SH-SY5Y (cell line): ENCODE results near the gene PPP1R9B.
A peak's percentile ranks its signal among the peaks of the same experiment; 100 is the strongest.

Experiments used
- GATA2 ChIP-seq: IDR thresholded peaks from 2 replicates; pipeline ENCODE4 v1.6.1; 2011; ENCODE audit warnings: mild to moderate bottlenecking, low read depth, low read length
- GATA3 ChIP-seq: IDR thresholded peaks from 2 replicates; pipeline ENCODE4 v1.6.1; 2011; ENCODE audit warnings: low read depth, mild to moderate bottlenecking, low read length, moderate library complexity

The PPP1R9B gene

GRCh38 chr17:50148226-50149090, 2.0 kb downstream of the PPP1R9B start:
- TF ChIP-seq GATA3 (no peak), GATA2 (no peak)

- TF ChIP-seq GATA3 (no peak), GATA2 (no peak)
Observed at GRCh38 chr17:50147841-50148225, 2.6 kb downstream of the PPP1R9B start.

- TF ChIP-seq GATA3 (no peak), GATA2 (no peak)
Observed at GRCh38 chr17:50146927-50147665, 3.4 kb downstream of the PPP1R9B start.

GRCh38 chr17:50146230-50146926, 4.1 kb downstream of the PPP1R9B start:
- TF ChIP-seq GATA3 (no peak), GATA2 (no peak)

DNA sequence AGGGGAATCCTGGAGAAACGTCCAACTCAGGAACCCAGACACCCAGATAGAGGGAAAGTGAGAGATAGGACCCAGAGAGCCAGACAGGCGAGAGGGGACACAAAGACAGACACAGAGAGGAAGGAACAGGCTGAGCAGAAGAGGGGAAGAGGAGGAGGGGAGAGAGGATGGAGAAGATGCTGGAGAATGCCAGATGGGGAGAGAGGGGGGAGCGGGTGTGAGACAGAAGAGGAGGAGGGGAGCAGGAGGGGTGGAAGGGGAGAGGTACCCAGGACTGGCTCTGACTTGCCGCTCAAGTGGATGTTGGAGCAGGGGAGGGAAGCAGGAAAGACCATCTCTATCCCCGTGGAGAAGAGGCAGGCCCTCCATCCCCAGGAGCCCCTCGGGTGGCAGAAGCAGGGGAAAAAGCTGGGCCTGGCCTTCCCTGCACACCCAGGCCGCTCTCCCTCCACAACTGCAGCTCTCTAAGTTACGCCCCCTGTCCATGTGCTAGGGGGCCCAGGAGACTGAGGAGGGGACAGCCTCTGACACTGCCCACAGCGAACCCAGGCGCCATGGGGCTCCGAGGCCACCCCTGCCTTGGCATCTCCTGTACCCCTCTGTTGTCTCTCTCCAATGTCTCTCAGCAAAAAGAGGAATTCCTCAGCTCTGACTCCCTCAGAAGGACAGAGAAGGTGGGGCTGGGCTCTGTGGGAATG, 4.8 kb downstream of the PPP1R9B start:
- TF ChIP-seq GATA2 (no peak), GATA3 (no peak)

DNA sequence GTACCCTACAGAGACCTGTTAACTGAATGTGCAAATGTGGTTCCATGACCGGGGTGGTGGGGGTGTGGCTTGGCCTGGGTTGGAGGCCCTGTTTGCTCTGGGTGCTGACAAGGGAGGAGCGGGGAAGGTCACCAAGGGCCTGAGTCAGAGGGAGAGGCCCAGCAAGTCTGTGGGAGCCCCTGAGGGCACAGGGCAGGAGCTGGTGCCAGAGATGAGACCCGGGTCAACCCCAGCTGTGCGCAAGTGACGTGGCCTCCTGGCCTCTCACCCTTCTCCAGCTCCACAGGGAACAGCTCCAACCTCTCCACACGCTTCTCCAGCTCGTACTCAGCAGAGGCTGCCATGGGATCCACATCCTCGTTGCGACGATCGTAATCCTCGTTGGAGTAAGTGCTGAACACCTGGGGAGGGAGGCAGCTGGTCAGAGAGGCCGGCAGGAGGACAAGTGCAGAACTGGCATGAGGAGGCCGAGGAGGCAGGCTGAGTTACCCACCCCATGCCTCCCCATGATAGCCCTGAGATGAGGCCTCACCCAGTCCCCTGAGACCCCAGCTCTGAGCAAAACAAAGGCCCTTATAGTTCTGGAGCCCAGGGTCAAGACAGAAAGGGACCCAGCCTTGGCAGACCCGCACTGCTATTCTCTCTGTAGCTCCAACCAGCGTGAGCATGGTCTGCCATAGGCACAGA, 5.5 kb downstream of the PPP1R9B start:
- TF ChIP-seq GATA2: no peak
- no peak for TF ChIP-seq GATA3

GRCh38 chr17:50144355-50144754, 6.1 kb downstream of the PPP1R9B start:
- TF ChIP-seq GATA3 (no peak), GATA2 (no peak)

DNA sequence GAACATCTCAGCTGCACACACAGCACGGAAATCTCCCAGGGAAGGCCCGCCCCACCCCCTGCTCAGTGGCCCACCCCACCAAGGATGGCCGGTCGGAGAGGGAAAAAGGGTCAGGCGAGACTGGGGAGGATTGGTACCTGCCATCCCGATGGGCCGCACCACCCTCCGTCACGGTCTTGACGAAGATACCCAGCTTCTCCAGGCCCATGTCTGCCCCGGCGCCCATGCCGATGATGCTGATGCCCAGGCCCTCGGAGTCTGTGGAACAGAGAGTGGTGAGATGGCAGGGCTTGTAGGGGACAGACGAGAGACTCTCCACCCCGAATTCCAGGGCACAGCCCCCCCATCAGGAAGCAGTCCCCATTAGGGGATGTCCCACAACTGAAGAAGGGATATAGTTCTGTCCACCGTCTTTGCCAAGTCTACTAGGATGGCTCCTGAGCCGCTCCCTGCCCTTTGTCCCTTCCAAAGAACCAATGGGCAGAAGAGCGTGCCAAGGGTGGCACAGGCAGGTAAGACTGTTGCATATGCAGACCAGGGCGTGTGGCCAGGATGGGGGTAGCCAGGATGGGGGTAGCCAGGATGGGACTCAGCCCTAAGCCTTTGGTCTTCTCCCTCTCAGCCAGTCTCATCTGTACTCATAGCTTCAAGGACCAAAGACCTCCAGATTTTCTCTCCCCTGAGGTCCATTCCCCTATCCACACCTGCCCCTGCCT, 6.9 kb downstream of the PPP1R9B start:
- TF ChIP-seq GATA2 (no peak), GATA3 (no peak)

DNA sequence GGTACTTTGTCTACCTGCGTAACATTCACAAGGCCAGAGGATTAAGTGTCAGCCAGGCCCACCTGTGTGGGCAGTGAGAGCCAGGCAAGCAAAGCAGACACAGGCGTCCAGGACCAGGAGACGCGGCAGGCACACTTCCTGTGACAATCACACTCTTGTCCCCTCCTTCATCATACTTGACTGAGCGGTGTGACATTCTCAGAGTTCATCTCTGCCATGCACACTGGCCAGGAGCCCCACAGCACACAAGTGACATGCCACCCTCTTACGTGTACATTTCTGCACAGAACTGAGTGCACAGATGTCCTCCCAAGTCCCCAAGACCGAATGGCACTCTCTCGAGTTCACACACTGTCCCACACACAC, 8.7 kb downstream of the PPP1R9B start:
- no peak for TF ChIP-seq GATA3
- TF ChIP-seq GATA2: no peak

- TF ChIP-seq GATA3: no peak
- no peak for TF ChIP-seq GATA2
Observed at GRCh38 chr17:50141026-50141744, 9.3 kb downstream of the PPP1R9B start.

GRCh38 chr17:50139950-50140885, 10.3 kb downstream of the PPP1R9B start:
- TF ChIP-seq GATA2 (peak; percentile 85), GATA3 (no peak)
